Adrenal gland (tissue), 5 donors: Measurements from ENCODE around the gene PPM1E.

Source experiments
- CTCF ChIP-seq, 6 experiments: fragments of 450-650 bp in 4 of 6; fragments of 200-600 bp in 2 of 6; sonication (generic) in 1 of 6; IDR thresholded peaks; 1 replicate in 5 of 6; 2 replicates in 1 of 6; pipeline versions ENCODE4 v1.5.1 to v1.8.0; 2016 to 2021; ENCODE audit warnings: antibody characterized with exemption in 6 of 6, mild to moderate bottlenecking in 2 of 6, moderate library complexity in 1 of 6
- POLR2A ChIP-seq, 2 donors: fragments of 450-650 bp; IDR thresholded peaks; one replicate each; pipeline ENCODE4 v1.6.1; 2017; ENCODE audit warnings: antibody characterized with exemption in 2 of 2, mild to moderate bottlenecking in 2 of 2, moderate library complexity in 1 of 2
- donor health status: DM: no; HTN: no; CAD: no.

GRCh38 chr17:58753026-58753425 is 2.6 kb upstream of the PPM1E start:
- TF ChIP-seq POLR2A (IDR thresholded peaks at IDR 0.05) (no peak), CTCF (IDR thresholded peaks at IDR 0.05) (no peak)
